Measurements from ENCODE around the gene MACROH2A2.

DNA sequence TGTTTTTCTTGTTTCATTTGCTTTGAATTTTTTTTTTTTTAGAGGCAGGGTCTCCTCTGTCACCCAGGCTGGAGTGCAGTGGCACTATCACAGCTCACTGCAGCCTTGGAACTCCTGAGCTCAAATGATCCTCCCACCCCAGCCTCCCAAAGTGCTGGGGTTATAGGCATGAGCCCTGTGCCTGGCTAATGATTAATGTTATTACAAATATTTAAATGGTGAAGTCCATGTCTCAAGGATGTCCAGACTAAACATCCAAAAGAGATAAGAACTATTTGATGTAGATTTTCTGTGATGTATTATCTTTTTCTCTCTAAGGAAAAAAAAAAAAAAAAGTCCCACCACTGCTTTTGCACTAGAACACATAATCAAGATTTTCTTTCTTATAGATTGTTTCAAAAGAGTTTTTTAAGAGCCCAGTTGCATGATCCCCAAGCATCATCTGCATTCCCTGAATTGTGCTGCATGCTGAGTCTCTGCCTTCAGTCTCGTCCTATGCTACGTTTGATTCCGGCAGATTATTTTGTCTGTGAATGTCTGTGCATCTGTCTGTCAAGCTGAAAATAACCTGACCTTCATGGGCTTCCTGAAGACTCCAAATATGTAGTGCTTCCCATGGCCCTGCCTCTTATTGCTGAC, 33.4 kb downstream of the MACROH2A2 start:
- TF ChIP-seq, protein P1, sequence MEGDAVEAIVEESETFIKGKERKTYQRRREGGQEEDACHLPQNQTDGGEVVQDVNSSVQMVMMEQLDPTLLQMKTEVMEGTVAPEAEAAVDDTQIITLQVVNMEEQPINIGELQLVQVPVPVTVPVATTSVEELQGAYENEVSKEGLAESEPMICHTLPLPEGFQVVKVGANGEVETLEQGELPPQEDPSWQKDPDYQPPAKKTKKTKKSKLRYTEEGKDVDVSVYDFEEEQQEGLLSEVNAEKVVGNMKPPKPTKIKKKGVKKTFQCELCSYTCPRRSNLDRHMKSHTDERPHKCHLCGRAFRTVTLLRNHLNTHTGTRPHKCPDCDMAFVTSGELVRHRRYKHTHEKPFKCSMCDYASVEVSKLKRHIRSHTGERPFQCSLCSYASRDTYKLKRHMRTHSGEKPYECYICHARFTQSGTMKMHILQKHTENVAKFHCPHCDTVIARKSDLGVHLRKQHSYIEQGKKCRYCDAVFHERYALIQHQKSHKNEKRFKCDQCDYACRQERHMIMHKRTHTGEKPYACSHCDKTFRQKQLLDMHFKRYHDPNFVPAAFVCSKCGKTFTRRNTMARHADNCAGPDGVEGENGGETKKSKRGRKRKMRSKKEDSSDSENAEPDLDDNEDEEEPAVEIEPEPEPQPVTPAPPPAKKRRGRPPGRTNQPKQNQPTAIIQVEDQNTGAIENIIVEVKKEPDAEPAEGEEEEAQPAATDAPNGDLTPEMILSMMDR (IDR thresholded peaks at IDR 0.05 in 8 of 11, conservative IDR thresholded peaks at IDR 0.05 in 3 of 11) = no peak
- TF ChIP-seq POLR2AphosphoS5 (IDR thresholded peaks at IDR 0.05) = no peak
